Suppressor macrophage treated with lipopolysaccharide for 4 hours (primary cell): ENCODE data around the gene AP1B1.

Experiments
- DNase-seq: peaks from one replicate; pipeline ENCODE4 v3.0.0-alpha.2; 2020

Gene AP1B1

GRCh38 chr22:29291215-29291614, 97.2 kb downstream of the AP1B1 start:
- DNase-seq: no peak

GRCh38 chr22:29290061-29290460, 98.3 kb downstream of the AP1B1 start:
- no peak for DNase-seq

- no peak for DNase-seq
Measured at GRCh38 chr22:29288837-29289236, 99.5 kb downstream of the AP1B1 start.

- DNase-seq: no peak
Measured at GRCh38 chr22:29284196-29284595, 104.2 kb downstream of the AP1B1 start.

GRCh38 chr22:29277927-29278326, 110.4 kb downstream of the AP1B1 start:
- DNase-seq: no peak
